Activated B cell treated with CpG ODN at 0.5 μM for 24 hours (primary cell): Measurements from ENCODE around the gene PPP1R7. TPM values are rescaled to one million over a fixed set of nuclear protein-coding genes. Genes with fewer than 3 reads are reported as not detected.
A peak's percentile ranks its signal among the peaks of the same experiment; 100 is the strongest.

ENCODE experiments used
- ATAC-seq: fragments of 200-7000 bp; cut with Tn5 transposase; one replicate; pipeline ENCODE4 v1.10.0; 2021; ENCODE audit warnings: low read depth, mild to moderate bottlenecking, moderate library complexity
- CTCF ChIA-PET: fragments of 350-600 bp; sonication (Branson Sonifier 250); formaldehyde crosslinking; loops from one replicate; lab custom pipeline; 2021; ENCODE audit warnings: antibody characterized with exemption; lab: Charles Lee
- POLR2A ChIA-PET: fragments of 350-600 bp; sonication (Branson Sonifier 250); formaldehyde crosslinking; loops from one replicate; lab custom pipeline; 2021; ENCODE audit warnings: antibody characterized with exemption; lab: Charles Lee
- DNase-seq: peaks from one replicate; pipeline ENCODE4 v3.0.0; 2022
- H3K27ac Mint-ChIP-seq: one replicate; pipeline ENCODE4 v1.8.0; 2020; ENCODE audit warnings: mixed read lengths
- H3K27me3 Mint-ChIP-seq: one replicate; pipeline ENCODE4 v1.8.0; 2021; ENCODE audit warnings: mixed read lengths
- H3K36me3 Mint-ChIP-seq: one replicate; pipeline ENCODE4 v1.8.0; 2021; ENCODE audit warnings: low read depth, mixed read lengths
- H3K4me1 Mint-ChIP-seq: one replicate; pipeline ENCODE4 v1.8.0; 2021; ENCODE audit warnings: mixed read lengths
- H3K4me3 Mint-ChIP-seq: one replicate; pipeline ENCODE4 v1.8.0; 2020; ENCODE audit warnings: mild to moderate bottlenecking, mixed read lengths
- H3K9me3 Mint-ChIP-seq: one replicate; pipeline ENCODE4 v1.8.0; 2020; ENCODE audit warnings: mixed read lengths
- intact Hi-C: fragments of 100-400 bp; cut with micrococcal nuclease; formaldehyde crosslinking; loops from one replicate; pipeline ENCODE4 v1.15.1; 2024
- total RNA-seq: library from RNA; stranded (reverse); gene quantifications from 2 replicates; pipeline ENCODE4 v1.2.3, GENCODE V29; 2022
- TF ChIP-seq, protein P1 (sequence below): fragments of 200-600 bp; IDR thresholded peaks from one replicate; pipeline ENCODE4 v1.8.0; 2022; ENCODE audit warnings: antibody characterized with exemption, mild to moderate bottlenecking

The PPP1R7 gene
- total RNA-seq, 1 donor from 2014 or later: 72.0 TPM

DNA sequence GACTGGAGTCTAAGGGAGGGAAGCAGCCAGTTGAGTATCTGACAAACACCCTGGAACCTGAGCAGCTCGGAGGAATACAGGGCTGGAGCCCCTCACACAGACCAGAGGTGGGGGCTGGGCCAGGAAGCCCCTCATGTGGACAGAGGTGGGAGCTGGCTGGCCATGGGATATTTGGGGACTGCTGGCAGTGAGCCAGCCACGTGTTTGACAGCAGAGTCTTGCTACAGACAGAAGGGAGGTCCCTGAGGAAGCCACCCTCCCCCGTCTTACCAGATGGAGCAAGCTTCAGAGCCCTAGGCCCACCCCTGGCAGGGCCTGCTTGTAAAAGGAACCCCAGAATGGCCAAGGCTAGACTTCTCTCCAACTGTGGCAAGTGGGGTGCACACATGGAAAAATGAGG is 44.6 kb upstream of the PPP1R7 start:
- ATAC-seq (no peak), DNase-seq (no peak)
- peaks cover 51% of the 10 kb centered on the region for H3K4me1 Mint-ChIP-seq
- no peak overlapping the region for H3K4me3 Mint-ChIP-seq
- CTCF ChIA-PET: no interaction called here
- no peak overlapping the region for H3K27ac Mint-ChIP-seq
- H3K27me3 Mint-ChIP-seq: no peaks in the 10 kb centered on the region
- H3K36me3 Mint-ChIP-seq: peaks cover 31% of the 10 kb centered on the region
- TF ChIP-seq, protein P1, sequence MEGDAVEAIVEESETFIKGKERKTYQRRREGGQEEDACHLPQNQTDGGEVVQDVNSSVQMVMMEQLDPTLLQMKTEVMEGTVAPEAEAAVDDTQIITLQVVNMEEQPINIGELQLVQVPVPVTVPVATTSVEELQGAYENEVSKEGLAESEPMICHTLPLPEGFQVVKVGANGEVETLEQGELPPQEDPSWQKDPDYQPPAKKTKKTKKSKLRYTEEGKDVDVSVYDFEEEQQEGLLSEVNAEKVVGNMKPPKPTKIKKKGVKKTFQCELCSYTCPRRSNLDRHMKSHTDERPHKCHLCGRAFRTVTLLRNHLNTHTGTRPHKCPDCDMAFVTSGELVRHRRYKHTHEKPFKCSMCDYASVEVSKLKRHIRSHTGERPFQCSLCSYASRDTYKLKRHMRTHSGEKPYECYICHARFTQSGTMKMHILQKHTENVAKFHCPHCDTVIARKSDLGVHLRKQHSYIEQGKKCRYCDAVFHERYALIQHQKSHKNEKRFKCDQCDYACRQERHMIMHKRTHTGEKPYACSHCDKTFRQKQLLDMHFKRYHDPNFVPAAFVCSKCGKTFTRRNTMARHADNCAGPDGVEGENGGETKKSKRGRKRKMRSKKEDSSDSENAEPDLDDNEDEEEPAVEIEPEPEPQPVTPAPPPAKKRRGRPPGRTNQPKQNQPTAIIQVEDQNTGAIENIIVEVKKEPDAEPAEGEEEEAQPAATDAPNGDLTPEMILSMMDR: no peak
- H3K9me3 Mint-ChIP-seq: no peaks in the 10 kb centered on the region
- intact Hi-C loops: loop anchor here (10.0 kb wide), 1 partner anchor 541 kb away; the partner anchor contains the start of genes DUSP28 and RNPEPL1
- POLR2A ChIA-PET: interaction anchor here (7.5 kb wide), 1 partner anchor 44 kb away, joined by 137 read pairs; the partner anchor contains the start of genes PASK and PPP1R7

DNA sequence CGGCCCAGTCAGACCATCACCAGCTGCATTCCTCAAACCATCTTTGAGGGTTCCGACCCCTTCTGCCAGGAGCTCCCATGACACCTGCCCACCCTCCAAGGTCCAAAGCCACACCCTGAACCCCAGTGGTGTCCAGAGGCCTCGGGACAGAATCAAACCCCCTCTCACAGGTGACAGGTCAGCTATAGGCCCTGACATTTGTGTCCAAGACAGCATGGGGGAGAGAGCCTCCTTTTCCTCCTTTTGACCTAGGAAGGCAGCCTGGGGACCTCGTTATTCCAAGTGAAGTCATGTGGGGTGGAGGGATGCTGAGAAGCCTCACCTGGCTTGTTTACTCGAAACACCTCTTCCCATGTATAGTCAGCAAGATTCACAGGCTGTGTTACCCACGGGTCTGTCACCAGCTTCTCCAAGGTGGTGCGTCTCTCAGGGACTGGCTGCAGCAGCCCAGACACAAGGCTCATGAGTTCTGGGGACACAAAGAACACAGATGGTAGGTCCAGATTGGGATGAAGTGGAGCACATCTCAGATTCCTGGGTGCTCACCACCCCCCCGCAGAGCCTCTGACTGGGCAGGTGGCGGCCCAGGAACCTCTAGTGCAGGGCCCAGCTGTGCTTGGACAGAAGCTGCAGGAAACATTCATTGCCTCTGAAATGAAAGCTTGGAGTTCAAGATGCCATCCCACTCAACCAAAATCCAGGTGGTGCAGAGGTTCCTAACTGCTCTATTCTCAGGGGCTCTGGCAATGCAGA is 43.1 kb upstream of the PPP1R7 start:
- TF ChIP-seq, protein P1: no peak
- peaks cover 59% of the 10 kb centered on the region for H3K4me1 Mint-ChIP-seq
- intact Hi-C loops: loop anchor here (10.0 kb wide), 1 partner anchor 542 kb away; the partner anchor contains the start of genes DUSP28 and RNPEPL1
- H3K36me3 Mint-ChIP-seq: peaks cover 29% of the 10 kb centered on the region
- H3K4me3 Mint-ChIP-seq: no peak overlapping the region
- no peak for DNase-seq
- ATAC-seq: no peak
- ChIA-PET POLR2A (interaction anchor here (1.1 to 6.9 kb wide), 2 partner anchors 20 to 43 kb away, joined by 4 to 99 read pairs; partner anchors contain the start of genes PASK and PPP1R7), CTCF (no interaction called here)
- H3K27me3 Mint-ChIP-seq: no peaks in the 10 kb centered on the region
- H3K9me3 Mint-ChIP-seq: no peaks in the 10 kb centered on the region
- H3K27ac Mint-ChIP-seq: no peak overlapping the region

DNA sequence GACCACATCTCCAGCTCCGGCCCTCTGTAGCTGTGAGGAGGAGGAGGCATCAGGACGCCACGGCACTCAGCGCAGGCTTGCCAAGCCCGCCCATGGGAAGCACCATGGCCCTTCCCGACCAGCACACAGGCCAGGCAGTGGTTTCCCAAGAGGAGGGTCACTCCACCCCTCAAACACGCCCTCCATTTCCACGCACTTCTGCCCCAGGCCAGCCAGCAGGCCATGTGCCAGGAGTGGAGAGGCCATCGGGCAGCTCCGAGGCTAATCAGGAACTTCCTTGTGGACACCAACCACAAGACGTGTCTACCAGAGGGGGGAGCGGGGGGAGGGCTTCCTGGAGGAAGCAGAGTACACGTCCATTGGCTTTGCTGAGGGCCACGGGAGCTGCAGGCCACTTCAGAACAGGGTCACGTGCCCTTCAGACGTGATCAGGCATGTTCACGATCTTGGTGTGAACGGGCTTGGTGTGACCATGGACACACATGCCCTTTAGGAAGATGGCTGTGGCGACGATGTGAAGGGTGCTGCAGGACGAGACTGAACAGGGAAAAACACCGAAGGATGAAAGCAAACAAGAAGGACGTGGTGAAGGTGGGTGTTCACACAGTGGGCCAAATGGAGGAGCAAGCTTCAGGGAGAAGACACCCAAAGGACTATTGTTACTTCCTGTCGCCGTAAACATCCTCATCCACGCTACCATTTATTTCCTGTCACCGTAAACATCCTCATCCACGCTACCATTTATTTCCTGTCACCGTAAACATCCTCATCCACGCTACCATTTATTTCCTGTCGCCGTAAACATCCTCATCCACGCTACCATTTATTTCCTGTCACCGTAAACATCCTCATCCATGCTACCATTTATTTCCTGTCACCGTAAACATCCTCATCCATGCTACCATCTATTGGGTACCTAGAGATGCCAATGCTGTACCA is 41.7 kb upstream of the PPP1R7 start:
- no peak for ATAC-seq
- H3K4me1 Mint-ChIP-seq: peaks cover 55% of the 10 kb centered on the region
- peak overlapping the region; percentile 74 for H3K27ac Mint-ChIP-seq
- intact Hi-C loops: loop anchor here (10.0 kb wide), 1 partner anchor 544 kb away; the partner anchor contains the start of genes DUSP28 and RNPEPL1
- CTCF ChIA-PET: interaction anchor here (1.5 kb wide), 1 partner anchor 42 kb away, joined by 9 read pairs; the partner anchor contains the start of gene PPP1R7
- no peak for DNase-seq
- POLR2A ChIA-PET: interaction anchor here (1.1 to 6.9 kb wide), 5 partner anchors 7 to 41 kb away, joined by 3 to 142 read pairs (median 91); partner anchors contain the start of genes MTERF4, PASK and PPP1R7
- peak overlapping the region; percentile 33 for H3K4me3 Mint-ChIP-seq
- TF ChIP-seq, protein P1: no peak
- H3K36me3 Mint-ChIP-seq: peaks cover 28% of the 10 kb centered on the region
- no peaks in the 10 kb centered on the region for H3K9me3 Mint-ChIP-seq
- H3K27me3 Mint-ChIP-seq: no peaks in the 10 kb centered on the region

DNA sequence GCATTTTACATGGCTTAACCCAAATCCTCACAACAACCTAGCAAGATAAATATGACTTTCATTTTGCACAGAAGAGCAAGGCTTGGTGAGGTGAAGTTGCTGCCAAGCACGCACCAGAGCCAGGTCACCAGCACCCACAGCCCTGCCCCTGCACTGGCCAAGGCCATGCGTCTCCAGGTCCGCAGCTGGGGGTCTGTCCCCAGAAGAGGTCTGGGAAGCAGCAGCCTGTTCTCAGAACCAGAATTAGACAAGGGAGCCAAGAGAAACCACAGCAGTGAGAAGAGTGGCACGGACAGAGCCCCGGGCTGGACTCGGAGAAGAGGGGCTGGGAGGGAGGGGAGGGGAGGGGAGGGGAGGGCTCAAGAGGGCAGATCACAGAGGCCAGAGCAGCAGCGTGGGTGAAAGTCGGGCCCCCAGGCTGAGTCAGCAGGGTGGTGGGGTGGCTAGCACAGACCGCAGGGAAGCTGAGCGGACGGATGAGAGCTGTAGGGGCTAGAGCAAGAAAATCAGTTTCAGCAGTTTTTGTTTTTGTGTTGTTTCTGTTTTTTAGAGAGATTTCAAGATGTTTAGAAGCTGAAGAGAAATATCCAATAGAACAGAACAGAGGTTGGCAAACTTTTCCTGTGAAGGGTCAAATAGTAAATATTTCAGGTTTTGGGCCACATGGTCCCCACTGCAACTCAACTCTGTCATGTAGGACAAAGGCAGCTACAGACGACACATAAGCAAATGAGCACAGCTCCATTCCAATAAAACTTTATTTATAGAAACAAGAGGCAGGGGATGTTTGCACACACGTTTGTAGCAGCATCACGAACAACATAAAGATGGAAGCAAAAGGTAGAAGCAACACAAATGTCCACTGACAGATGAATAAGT is 40.8 kb upstream of the PPP1R7 start:
- peak overlapping the region; percentile 94 for H3K27ac Mint-ChIP-seq
- peaks cover 53% of the 10 kb centered on the region for H3K4me1 Mint-ChIP-seq
- peaks cover 33% of the 10 kb centered on the region for H3K36me3 Mint-ChIP-seq
- ATAC-seq (no peak), DNase-seq (no peak)
- POLR2A ChIA-PET: interaction anchor here (0.8 to 6.9 kb wide), 6 partner anchors 8 to 544 kb away, joined by 3 to 142 read pairs (median 48); partner anchors contain the start of genes MTERF4, PASK and PPP1R7
- H3K27me3 Mint-ChIP-seq: no peaks in the 10 kb centered on the region
- no peaks in the 10 kb centered on the region for H3K9me3 Mint-ChIP-seq
- TF ChIP-seq, protein P1: no peak
- intact Hi-C loops: loop anchor here (1.0 to 10.0 kb wide), 5 partner anchors 7 to 545 kb away; partner anchors contain the start of genes DUSP28, MTERF4, PPP1R7 and RNPEPL1
- H3K4me3 Mint-ChIP-seq: peak overlapping the region; percentile 33
- CTCF ChIA-PET: interaction anchor here (1.5 to 2.0 kb wide), 3 partner anchors 31 to 126 kb away, joined by 4 to 12 read pairs (median 9); partner anchors contain the start of gene PPP1R7
